HG03175 (cell line): Measurements from ENCODE around the gene CD3D.

Source experiments
- ATAC-seq: cut with Tn5 transposase; IDR thresholded peaks from one replicate; pipeline ENCODE4 v1.9.1; 2021; ENCODE audit warnings: mild to moderate bottlenecking, moderate library complexity; ENCODE audit not compliant: unreplicated experiment

Gene CD3D

DNA sequence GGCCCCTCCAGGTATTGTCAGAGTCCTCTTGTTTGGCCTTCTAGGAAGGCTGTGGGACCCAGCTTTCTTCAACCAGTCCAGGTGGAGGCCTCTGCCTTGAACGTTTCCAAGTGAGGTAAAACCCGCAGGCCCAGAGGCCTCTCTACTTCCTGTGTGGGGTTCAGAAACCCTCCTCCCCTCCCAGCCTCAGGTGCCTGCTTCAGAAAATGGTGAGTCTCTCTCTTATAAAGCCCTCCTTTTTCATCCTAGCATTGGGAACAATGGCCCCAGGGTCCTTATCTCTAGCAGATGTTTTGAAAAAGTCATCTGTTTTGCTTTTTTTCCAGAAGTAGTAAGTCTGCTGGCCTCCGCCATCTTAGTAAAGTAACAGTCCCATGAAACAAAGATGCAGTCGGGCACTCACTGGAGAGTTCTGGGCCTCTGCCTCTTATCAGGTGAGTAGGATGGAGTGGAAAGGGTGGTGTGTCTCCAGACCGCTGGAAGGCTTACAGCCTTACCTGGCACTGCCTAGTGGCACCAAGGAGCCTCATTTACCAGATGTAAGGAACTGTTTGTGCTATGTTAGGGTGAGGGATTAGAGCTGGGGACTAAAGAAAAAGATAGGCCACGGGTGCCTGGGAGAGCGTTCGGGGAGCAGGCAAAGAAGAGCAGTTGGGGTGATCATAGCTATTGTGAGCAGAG lies 37.8 kb downstream of the CD3D start, which contains the start of gene CD3E:
Gene CD3E (plus strand): TSS at position 163 of the 681 bp plus-strand sequence. CDS start 223 bp downstream, at position 386.
- ATAC-seq = no peak

DNA sequence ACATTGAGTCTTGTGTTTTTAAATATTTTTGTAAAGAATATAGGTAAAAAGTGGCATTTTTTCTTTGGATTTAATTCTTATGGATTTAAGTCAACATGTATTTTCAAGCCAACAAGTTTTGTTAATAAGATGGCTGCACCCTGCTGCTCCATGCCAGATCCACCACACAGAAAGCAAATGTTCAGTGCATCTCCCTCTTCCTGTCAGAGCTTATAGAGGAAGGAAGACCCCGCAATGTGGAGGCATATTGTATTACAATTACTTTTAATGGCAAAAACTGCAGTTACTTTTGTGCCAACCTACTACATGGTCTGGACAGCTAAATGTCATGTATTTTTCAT lies 38.3 kb downstream of the CD3D start:
- ATAC-seq = no peak

DNA sequence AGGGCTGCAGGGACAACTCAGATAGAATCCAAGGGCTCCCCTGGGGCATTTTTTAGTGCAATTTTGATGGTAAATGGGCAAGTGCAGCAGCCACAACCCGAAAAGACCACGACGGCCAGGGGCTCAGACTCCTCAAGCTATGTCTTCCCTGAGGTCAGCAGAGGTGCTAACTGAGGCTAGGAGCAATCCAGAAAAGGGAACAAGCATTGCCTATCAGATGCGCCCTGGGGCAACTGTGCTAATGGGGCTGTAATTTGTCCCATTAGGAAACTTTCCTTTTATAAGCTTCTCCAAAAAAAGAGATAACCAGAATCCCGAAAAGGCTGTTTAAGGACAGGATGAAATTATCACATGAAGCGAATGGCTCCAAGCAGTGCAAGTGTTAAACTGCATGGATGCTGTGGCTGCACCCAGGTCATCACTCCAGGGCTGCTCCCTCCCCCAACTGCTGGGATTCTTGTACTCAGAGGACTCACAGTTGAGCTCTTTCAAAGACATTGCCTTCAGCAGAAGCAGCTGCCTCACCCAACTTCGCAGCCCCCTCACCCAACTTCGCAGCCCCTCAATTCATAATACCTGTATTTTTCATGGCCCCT lies 40.8 kb downstream of the CD3D start:
- no peak for ATAC-seq

DNA sequence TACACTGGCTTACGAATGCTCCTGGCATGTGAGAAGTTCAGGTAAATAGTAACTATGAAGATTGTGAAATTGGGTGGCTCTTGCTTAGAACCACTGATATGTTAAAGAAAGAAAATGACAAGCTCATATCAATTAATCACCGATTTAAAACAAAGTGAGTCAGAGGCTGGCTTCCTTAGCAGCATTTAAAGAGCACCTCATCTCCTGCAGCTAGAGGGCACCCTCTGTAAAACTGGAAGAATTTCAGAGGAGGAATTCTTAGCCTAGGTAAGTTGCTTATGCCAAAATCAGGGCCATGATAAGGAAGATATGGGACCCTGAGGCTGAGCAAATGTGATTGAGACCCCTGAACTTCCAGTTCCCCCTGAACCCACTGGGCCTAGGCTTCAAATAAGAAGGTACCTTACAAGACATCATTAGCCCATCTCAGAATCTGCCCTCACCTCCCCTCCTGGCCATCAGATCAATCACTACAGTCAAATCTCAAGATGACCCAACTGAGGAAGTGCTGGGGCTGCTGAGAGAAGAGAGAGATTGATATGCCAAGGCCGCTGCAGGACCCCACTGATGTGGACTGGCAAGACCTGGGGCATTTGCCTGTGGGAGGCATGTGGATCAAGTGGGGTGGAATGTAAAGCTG lies 46.6 kb downstream of the CD3D start:
- ATAC-seq = no peak

DNA sequence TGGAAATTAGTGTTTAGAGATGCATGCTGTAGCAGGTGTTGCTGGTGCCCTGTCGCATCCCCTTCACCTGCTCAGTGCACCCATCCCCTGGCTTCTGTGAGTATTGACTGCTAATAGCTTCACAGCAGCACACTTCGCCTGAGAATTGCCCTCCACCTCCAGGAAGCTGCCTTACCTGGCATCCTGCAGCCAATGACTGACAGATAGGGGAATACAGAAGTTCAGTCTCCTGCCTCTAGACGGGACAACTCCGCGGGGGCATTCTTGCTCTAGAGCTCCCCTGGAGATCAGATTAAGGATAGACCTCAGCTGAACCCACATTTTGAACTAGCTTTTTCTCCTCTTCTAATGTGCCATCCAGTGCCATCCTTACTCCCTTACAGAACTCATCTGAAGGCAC lies 47.3 kb downstream of the CD3D start:
- no peak for ATAC-seq

DNA sequence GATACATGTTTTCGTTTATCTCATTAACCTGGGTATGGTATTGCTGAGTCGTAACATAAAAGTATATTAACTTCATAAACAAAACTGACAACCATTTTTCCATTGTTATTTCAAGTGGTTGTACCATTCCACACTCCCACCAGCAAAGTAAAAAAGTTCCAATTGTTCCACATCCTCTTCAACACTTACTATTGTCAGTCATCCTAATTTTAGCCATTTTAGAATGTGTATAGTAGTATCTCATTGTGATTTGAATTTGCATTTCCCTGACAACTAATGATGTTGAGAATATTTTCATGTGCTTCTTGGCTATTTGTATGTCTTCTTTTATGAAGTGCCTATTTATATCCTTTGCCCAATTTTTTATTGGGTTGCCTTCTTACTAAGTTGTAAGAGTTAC lies 48.5 kb downstream of the CD3D start:
- ATAC-seq = no peak

DNA sequence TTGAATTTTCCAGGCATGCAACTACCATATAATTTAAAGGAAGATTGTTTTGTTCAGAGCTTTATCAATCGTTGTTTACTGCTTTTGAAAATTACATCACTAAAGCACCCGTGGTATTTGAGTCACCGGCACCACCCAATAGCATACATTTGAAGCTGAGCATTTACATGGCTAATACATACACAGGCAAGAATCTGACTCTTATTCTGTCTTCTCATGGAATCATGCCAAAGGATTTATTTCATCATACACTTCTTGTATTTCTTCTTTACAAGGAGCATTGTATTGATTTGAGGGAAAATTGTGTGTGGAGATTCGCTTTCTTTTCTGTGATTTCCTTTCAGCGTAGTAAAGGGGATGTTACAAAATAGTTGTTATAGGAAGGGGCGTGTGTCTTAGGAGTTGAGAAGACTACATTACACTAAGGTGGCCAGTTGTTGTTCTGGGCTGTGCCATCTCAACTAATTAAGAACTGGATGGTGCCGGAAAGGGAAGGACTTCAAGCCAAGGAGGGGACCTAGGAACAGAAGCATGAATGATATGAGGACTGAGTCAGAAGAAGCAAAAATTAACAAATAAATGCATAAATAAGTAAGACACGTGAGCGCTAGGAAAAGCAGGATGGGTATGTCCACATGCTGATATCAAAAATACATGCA lies 50.9 kb downstream of the CD3D start:
- ATAC-seq = no peak

DNA sequence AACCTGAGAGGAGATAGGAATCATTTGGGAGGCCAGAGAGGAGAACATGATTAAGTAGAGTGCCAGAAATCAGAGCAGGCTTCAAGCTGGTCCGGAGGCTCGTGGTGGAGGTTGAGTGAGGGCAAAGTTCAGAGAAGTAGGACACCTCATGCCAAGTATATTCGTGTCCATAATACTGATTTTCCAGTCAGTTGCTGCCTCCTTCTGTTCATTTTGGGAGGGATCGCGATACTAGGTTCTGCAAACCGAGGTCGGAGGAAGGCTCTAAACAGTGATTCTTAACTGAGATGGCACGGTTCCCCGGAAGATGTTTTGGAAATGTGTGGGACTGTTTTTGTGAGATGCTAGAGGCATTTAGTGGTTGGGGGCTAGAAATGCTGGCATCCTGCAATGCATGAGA lies 51.6 kb downstream of the CD3D start:
- no peak for ATAC-seq

DNA sequence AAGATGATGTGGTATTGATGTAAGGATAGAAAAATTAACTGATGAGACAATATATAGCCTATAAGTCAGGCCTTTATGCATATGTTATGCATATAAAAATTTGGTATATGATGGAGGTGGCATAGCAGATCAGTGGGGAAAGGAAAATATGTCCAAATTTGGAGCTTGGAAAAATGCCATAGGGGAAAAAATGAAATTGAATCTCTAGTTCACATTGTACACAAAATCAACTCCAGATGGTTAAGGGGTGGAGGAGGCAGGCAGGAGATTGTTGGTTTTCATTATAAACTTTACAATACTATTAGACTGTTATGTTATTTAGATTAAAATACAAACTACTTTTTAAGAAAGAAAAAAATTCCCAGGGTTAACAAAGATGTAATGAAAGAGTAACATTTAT lies 53.1 kb downstream of the CD3D start:
- no peak for ATAC-seq
